H1 (cell line): ENCODE measurements around the gene SLAMF1. TPM values are rescaled to one million over a fixed set of nuclear protein-coding genes. Genes with fewer than 3 reads are reported as not detected.

Source experiments
- ATF2 ChIP-seq: IDR thresholded peaks from 2 replicates; pipeline ENCODE4 v1.6.1; 2012; ENCODE audit warnings: low read length, inconsistent platforms
- CTCF ChIP-seq, 3 experiments: IDR thresholded peaks; 1 replicate in 2 of 3; 2 replicates in 1 of 3; pipeline versions ENCODE4 v1.5.1 to v1.6.1; 2011; ENCODE audit warnings: low read length in 3 of 3, mild to moderate bottlenecking in 3 of 3, inconsistent platforms in 2 of 3, low read depth in 1 of 3, moderate library complexity in 1 of 3; ENCODE audit not compliant: insufficient read depth in 1 of 3; ENCODE audit errors: control extremely low read depth in 1 of 3
- JUN ChIP-seq: IDR thresholded peaks from 2 replicates; pipeline ENCODE4 v1.6.1; 2011; ENCODE audit warnings: low read depth, mild to moderate bottlenecking, improper control_type of control experiment, low read length
- RBBP5 ChIP-seq: IDR thresholded peaks from 2 replicates; pipeline ENCODE4 v1.7.1; 2012; ENCODE audit warnings: low read depth, mild to moderate bottlenecking, inconsistent platforms, low read length, moderate library complexity, borderline replicate concordance
- polyA plus RNA-seq, 7 experiments: library from polyadenylated mRNA; depleted of rRNA in 3 of 7; stranded (reverse) in 5 of 7; unstranded in 2 of 7; fragments of >200 nt in 5 of 7; fragments of 200-250 nt in 2 of 7; gene quantifications; 1 replicate in 5 of 7; 2 replicates in 1 of 7; 4 replicates in 1 of 7; pipeline versions ENCODE4 v1.2.1 to v1.2.3, GENCODE V29; 2011 to 2013; ENCODE audit warnings: missing spikeins in 2 of 7, mixed read lengths in 2 of 7
- total RNA-seq: library from RNA; stranded (reverse); fragmentation: NEBNext Ultra II Directional; extraction: Animal tissue kit (Norgen Biotek cat#: 25700); gene quantifications from 2 replicates; pipeline ENCODE4 v1.2.1, GENCODE V29; 2021

Gene SLAMF1
- total and polyA plus RNA-seq, 2 of the 8 experiments (the other 6 are each of a cell fraction or from before 2014, with no cell fraction given): not detected

- TF ChIP-seq RBBP5 (no peak), CTCF (IDR thresholded peaks at IDR 0.05; ENCODE audit: control extremely low read depth in 1 of 3, insufficient read depth in 1 of 3, low read depth in 1 of 3, low read length in 3 of 3) (no peak), ATF2 (no peak), JUN (no peak)
Measured at GRCh38 chr1:160662910-160663309, 16.1 kb upstream of the SLAMF1 start (continued).
